Ovary (tissue), 9 donors: Measurements from ENCODE around the gene NUSAP1. TPM values are rescaled to one million over a fixed set of nuclear protein-coding genes. Genes with fewer than 3 reads are reported as not detected.
A peak's percentile ranks its signal among the peaks of the same experiment; 100 is the strongest.
"Not testable (repeated sequence)": the region's sequence is repeated elsewhere in the genome, so short reads cannot be mapped to it uniquely, and the experiment has no call there.

ENCODE experiments used
- DNase-seq, 5 donors: peaks; one replicate each; pipeline ENCODE4 v3.0.0-alpha.2; 2019 to 2020
- H3K27ac ChIP-seq, 2 donors: fragments of 200-600 bp; one replicate each; pipeline versions ENCODE4 v1.5.1 to v1.8.0; 2019 to 2022
- H3K27me3 ChIP-seq: fragments of 200-600 bp; one replicate; pipeline ENCODE4 v1.8.0; 2022
- H3K36me3 ChIP-seq: fragments of 200-600 bp; sonication (generic); one replicate; pipeline ENCODE4 v1.5.1; 2019
- H3K4me1 ChIP-seq: one replicate; pipeline ENCODE4 v1.8.1; 2013; ENCODE audit warnings: mild to moderate bottlenecking, moderate library complexity; ENCODE audit not compliant: insufficient read depth
- H3K4me3 ChIP-seq: fragments of 200-600 bp; sonication (generic); one replicate; pipeline ENCODE4 v1.5.1; 2017
- H3K9me3 ChIP-seq, 2 donors: fragments of 200-600 bp in 1 of 2; sonication (generic) in 1 of 2; one replicate each; pipeline versions ENCODE4 v1.5.1 to v1.8.1; 2013 to 2019; ENCODE audit warnings: mild to moderate bottlenecking in 1 of 2, moderate library complexity in 1 of 2
- CTCF ChIP-seq, 3 donors: fragments of 450-650 bp in 2 of 3; fragments of 200-600 bp in 1 of 3; IDR thresholded peaks; one replicate each; pipeline versions ENCODE4 v1.5.1 to v1.8.0; 2016 to 2022; ENCODE audit warnings: antibody characterized with exemption in 3 of 3, mild to moderate bottlenecking in 1 of 3
- EP300 ChIP-seq: sonication (generic); formaldehyde crosslinking; IDR thresholded peaks from one replicate; pipeline ENCODE4 v1.6.1; 2017; ENCODE audit warnings: antibody characterized with exemption
- POLR2A ChIP-seq: fragments of 450-650 bp; IDR thresholded peaks from one replicate; pipeline ENCODE4 v1.6.1; 2017; ENCODE audit warnings: antibody characterized with exemption, mild to moderate bottlenecking, moderate library complexity
- WGBS, 3 donors: extraction: QIAGEN DNeasy Blood & Tissue Kit in 1 of 3; methylation state at CpG; one replicate each; pipeline versions ENCODE4 v1.1.5 to v1.1.7; 2013 to 2017; 5-methylcytosine and 5-hydroxymethylcytosine counted together
- intact Hi-C, 4 donors: fragments of 100-400 bp; cut with DNase I; formaldehyde crosslinking; loops; one replicate each; pipeline versions ENCODE4 v1.11.0 to v1.15.1; 2022 to 2023
- polyA plus RNA-seq, 2 donors: library from polyadenylated mRNA; stranded (reverse); fragments of 200-250 nt in 1 of 2; fragments of 350-450 nt in 1 of 2; fragmentation: Illumina TruSeq in 1 of 2; extraction: RNeasy Lipid Tissue Mini Kit (QIAGEN cat#74804) in 1 of 2; gene quantifications; one replicate each; pipeline ENCODE4 v1.2.3, GENCODE V29; 2013 to 2014
- total RNA-seq, 7 donors: library from RNA; depleted of rRNA in 2 of 7; stranded (reverse); fragments of >200 nt in 2 of 7; fragmentation: NEBNext Ultra II Directional in 3 of 7; extraction: Animal tissue kit (Norgen Biotek cat#: 25700) in 3 of 7; gene quantifications; one replicate each; pipeline versions ENCODE4 v1.1.0 to v1.2.4, GENCODE V29; 2016 to 2023
- donor health status: DM: no; HTN: no; CAD: no; lungs with moderate emphysema.
- donor health status: DM: no; HTN: no; CAD: no.
- donor health status: Bipolar disorder and iron deficiency.
- donor health status: DM: yes; HTN: yes; CAD: no.
- donor health status: DM: no; HTN: no; CAD: no.
- donor health status: DM: yes; HTN: yes; CAD: no.

The NUSAP1 gene
- total and polyA plus RNA-seq, 9 donors, result 2.2 to 14.8 (median 5.8) TPM

- intact Hi-C loops, result no loop called here
Measured at GRCh38 chr15:41417418-41418195, 84.9 kb downstream of the NUSAP1 start.

GRCh38 chr15:41423979-41424659, 91.4 kb downstream of the NUSAP1 start:
- WGBS, 3 donors, result 94 to 96% (median 94%) methylated on average over 7 of the region's 7 CpGs
- no peak overlapping the region for H3K4me3 ChIP-seq
- no peak for TF ChIP-seq POLR2A
- TF ChIP-seq CTCF (IDR thresholded peaks at IDR 0.05), result no peak
- TF ChIP-seq EP300, result no peak

More at GRCh38 chr15:41417418-41418195, 84.9 kb downstream of the NUSAP1 start:
- Histone ChIP-seq H3K27ac (peak overlapping the region; percentile 15 to 70), H3K27me3 (no peaks in the 10 kb centered on the region), H3K9me3 (no peaks in the 10 kb centered on the region), H3K4me3 (peak overlapping the region; percentile 99), H3K36me3 (no peaks in the 10 kb centered on the region), H3K4me1 (peaks cover 5% of the 10 kb centered on the region)
- no peak for TF ChIP-seq EP300
- no peak for TF ChIP-seq CTCF (IDR thresholded peaks at IDR 0.05)
- no peak for TF ChIP-seq POLR2A
- 0 to 2% (median 1%) methylated on average over 29 to 37 of the region's 37 CpGs for WGBS, 3 donors
- DNase-seq, result peak in 3 of 5 donors; percentile 59 to 70 (median 66)

GRCh38 chr15:41424809-41425208, 92.1 kb downstream of the NUSAP1 start:
- Histone ChIP-seq H3K36me3 (no peaks in the 10 kb centered on the region), H3K4me1 (peaks cover 3% of the 10 kb centered on the region), H3K4me3 (no peak overlapping the region), H3K27ac (no peak overlapping the region), H3K9me3 (no peaks in the 10 kb centered on the region), H3K27me3 (no peaks in the 10 kb centered on the region)
- 94 to 96% (median 95%) methylated on average over 14 of the region's 14 CpGs for WGBS, 3 donors
- intact Hi-C loops, result no loop called here
- no peak for DNase-seq
- TF ChIP-seq EP300 (no peak), CTCF (IDR thresholded peaks at IDR 0.05) (no peak), POLR2A (no peak)

More at GRCh38 chr15:41423979-41424659, 91.4 kb downstream of the NUSAP1 start:
- no peak for DNase-seq
- H3K36me3 ChIP-seq, result no peaks in the 10 kb centered on the region
- no peak overlapping the region for H3K27ac ChIP-seq
- H3K27me3 ChIP-seq, result no peaks in the 10 kb centered on the region
- intact Hi-C loops, result no loop called here
- peaks cover 3% of the 10 kb centered on the region for H3K4me1 ChIP-seq
- no peaks in the 10 kb centered on the region for H3K9me3 ChIP-seq

GRCh38 chr15:41425907-41426306, 93.2 kb downstream of the NUSAP1 start:
- H3K9me3 ChIP-seq, H3K4me3 ChIP-seq, DNase-seq, H3K27me3 ChIP-seq, intact Hi-C loops, H3K4me1 ChIP-seq, H3K36me3 ChIP-seq, H3K27ac ChIP-seq: not testable (repeated sequence)
- 93 to 96% (median 94%) methylated on average over 5 of the region's 5 CpGs for WGBS, 3 donors
